HCT116 (cell line): Measurements from ENCODE around the gene USH1C. TPM values are rescaled to one million over a fixed set of nuclear protein-coding genes. Genes with fewer than 3 reads are reported as not detected.

Source experiments
- ATAC-seq: fragments of 200-7000 bp; cut with Tn5 transposase; 2 replicates; pipeline ENCODE4 v1.9.1; 2020; ENCODE audit warnings: mild to moderate bottlenecking, moderate library complexity
- BruUV-seq: library from RNA; stranded (reverse); fragments of 400-500 nt; replicated peaks from 2 replicates; lab custom pipeline; 2021; lab: Mats Ljungman, UMichigan
- CTCF ChIA-PET: fragments of 300-600 bp; sonication (Branson Sonifier 250); formaldehyde crosslinking; loops from one replicate; lab custom pipeline; 2021; ENCODE audit warnings: antibody characterized with exemption; lab: Charles Lee
- POLR2A ChIA-PET: fragments of 300-600, 350-600 bp; sonication (Branson Sonifier 250); formaldehyde crosslinking; loops from one replicate; lab custom pipeline; 2021; ENCODE audit warnings: antibody characterized with exemption; lab: Charles Lee
- RAD21 ChIA-PET, 2 experiments: fragments of 300-600 bp; sonication (Branson Sonifier 250); formaldehyde crosslinking; loops; one replicate each; lab custom pipeline; 2023; ENCODE audit warnings: low total read pairs in 2 of 2; ENCODE audit not compliant: uncharacterized antibody in 2 of 2, unreplicated experiment in 2 of 2, low non-redundant PET in 1 of 2; lab: Charles Lee
- DNase-seq: peaks from one replicate; pipeline ENCODE4 v3.0.0-alpha.2; 2010; ENCODE audit warnings: low read depth, low spot score
- H2AFZ ChIP-seq: fragments of 200-600 bp; shearing (Covaris generic), sonication (generic); 2 replicates; pipeline ENCODE4 v1.6.1; 2017; ENCODE audit warnings: low read depth, mixed run types, mixed read lengths, antibody characterized with exemption, low read length; ENCODE audit not compliant: poor library complexity, severe bottlenecking
- H3K27ac ChIP-seq: 2 replicates; pipeline ENCODE4 v1.5.1; 2012; ENCODE audit warnings: low read depth, low read length
- H3K27me3 ChIP-seq: fragments of 200-600 bp; sonication (generic); 2 replicates; pipeline ENCODE4 v1.6.1; 2016; ENCODE audit warnings: mixed run types, low read length, mixed read lengths; ENCODE audit not compliant: insufficient read depth
- H3K36me3 ChIP-seq, 2 experiments: fragments of 200-500 bp in 1 of 2; fragments of 200-600 bp in 1 of 2; sonication (Bioruptor generic) in 1 of 2; sonication (generic) in 1 of 2; 2 replicates each; pipeline versions ENCODE4 v1.5.1 to v1.6.1; 2014 to 2016; ENCODE audit warnings: low read length in 2 of 2, inconsistent platforms in 1 of 2, mixed read lengths in 1 of 2, mixed run types in 1 of 2; ENCODE audit not compliant: insufficient read depth in 2 of 2, control insufficient read depth in 1 of 2
- H3K4me1 ChIP-seq, 2 experiments: fragments of 200-600 bp in 1 of 2; sonication (generic) in 1 of 2; 2 replicates each; pipeline versions ENCODE4 v1.5.1 to v1.6.1; 2012 to 2017; ENCODE audit warnings: low read length in 2 of 2, inconsistent platforms in 1 of 2, mild to moderate bottlenecking in 1 of 2, mixed read lengths in 1 of 2, mixed run types in 1 of 2, moderate library complexity in 1 of 2; ENCODE audit not compliant: insufficient read depth in 2 of 2, control insufficient read depth in 1 of 2
- H3K4me2 ChIP-seq: fragments of 200-600 bp; sonication (generic); 2 replicates; pipeline ENCODE4 v1.6.1; 2017; ENCODE audit warnings: mixed run types, low read length, mixed read lengths
- H3K4me3 ChIP-seq, 2 experiments: fragments of 200-600 bp in 1 of 2; sonication (generic) in 1 of 2; replicated peaks in 1 of 2; 2 replicates each; pipeline ENCODE4 v1.5.1; 2011 to 2016; ENCODE audit warnings: low read length in 2 of 2, control low read depth in 1 of 2, low read depth in 1 of 2, mild to moderate bottlenecking in 1 of 2, mixed read lengths in 1 of 2, mixed run types in 1 of 2
- H3K79me2 ChIP-seq: fragments of 200-600 bp; sonication (generic); 2 replicates; pipeline ENCODE4 v1.6.1; 2017; ENCODE audit warnings: mild to moderate bottlenecking, mixed run types, low read length, moderate library complexity, mixed read lengths; ENCODE audit not compliant: insufficient read depth
- H3K9ac ChIP-seq: fragments of 200-600 bp; sonication (generic); 2 replicates; pipeline ENCODE4 v1.6.1; 2016; ENCODE audit warnings: low read length, mixed read lengths
- H3K9me2 ChIP-seq: fragments of 200-600 bp; sonication (generic), shearing (Covaris generic); 2 replicates; pipeline ENCODE4 v1.6.1; 2017; ENCODE audit warnings: mixed run types, mild to moderate bottlenecking, moderate library complexity; ENCODE audit not compliant: insufficient read depth
- H3K9me3 ChIP-seq, 2 experiments: fragments of 200-500 bp in 1 of 2; fragments of 200-600 bp in 1 of 2; sonication (Bioruptor generic) in 1 of 2; sonication (generic) in 1 of 2; 2 replicates each; pipeline ENCODE4 v1.6.1; 2014 to 2017; ENCODE audit warnings: low read length in 2 of 2, mixed read lengths in 2 of 2, inconsistent platforms in 1 of 2, low read depth in 1 of 2, mild to moderate bottlenecking in 1 of 2, mixed run types in 1 of 2, moderate library complexity in 1 of 2; ENCODE audit not compliant: control insufficient read depth in 1 of 2, insufficient read depth in 1 of 2
- H4K20me1 ChIP-seq: fragments of 200-600 bp; sonication (generic), shearing (Covaris generic); 2 replicates; pipeline ENCODE4 v1.6.1; 2017; ENCODE audit warnings: mixed run types, mild to moderate bottlenecking, moderate library complexity; ENCODE audit not compliant: insufficient read depth
- CBX3 ChIP-seq: IDR thresholded peaks from 2 replicates; pipeline ENCODE4 v1.6.1; 2012; ENCODE audit warnings: low read depth
- CTCF ChIP-seq, 3 experiments: fragments of 200-600 bp in 1 of 3; sonication (generic) in 1 of 3; IDR thresholded peaks in 2 of 3; conservative IDR thresholded peaks in 1 of 3; 2 replicates each; pipeline ENCODE4 v1.5.1; 2012 to 2017; ENCODE audit warnings: low read depth in 2 of 3, low read length in 2 of 3, antibody characterized with exemption in 1 of 3, borderline replicate concordance in 1 of 3, control low read depth in 1 of 3, mild to moderate bottlenecking in 1 of 3, mixed read lengths in 1 of 3, mixed run types in 1 of 3, moderate library complexity in 1 of 3; ENCODE audit not compliant: insufficient read depth in 1 of 3
- TCF7L2 ChIP-seq: IDR thresholded peaks from 2 replicates; pipeline ENCODE4 v1.7.0; 2011; ENCODE audit warnings: borderline replicate concordance, inconsistent platforms; ENCODE audit not compliant: insufficient read depth, insufficient read length; ENCODE audit errors: extremely low read depth
- YY1 ChIP-seq: IDR thresholded peaks from 2 replicates; pipeline ENCODE4 v1.6.1; 2011; ENCODE audit warnings: low read length, low read depth, moderate library complexity, mild to moderate bottlenecking; ENCODE audit not compliant: insufficient replicate concordance; ENCODE audit errors: extremely low read depth
- intact Hi-C: fragments of 100-400 bp; cut with micrococcal nuclease; formaldehyde crosslinking; loops from 2 replicates; pipeline ENCODE4 v1.10.0; 2022
- total RNA-seq: library from RNA; stranded (reverse); gene quantifications from one replicate; pipeline ENCODE4 v1.2.1, GENCODE V29; 2021; ENCODE audit not compliant: unreplicated experiment
- TF ChIP-seq, protein P1 (sequence below): IDR thresholded peaks from 2 replicates; pipeline ENCODE4 v1.6.1; 2012
- TF ChIP-seq, protein P2 (sequence below): IDR thresholded peaks from 2 replicates; pipeline ENCODE4 v1.6.1; 2011; ENCODE audit warnings: mild to moderate bottlenecking, low read length, moderate library complexity; ENCODE audit not compliant: insufficient replicate concordance; ENCODE audit errors: extremely low read depth

Gene USH1C
- total RNA-seq, 1 experiment from 2014 or later: 13.4 TPM

DNA sequence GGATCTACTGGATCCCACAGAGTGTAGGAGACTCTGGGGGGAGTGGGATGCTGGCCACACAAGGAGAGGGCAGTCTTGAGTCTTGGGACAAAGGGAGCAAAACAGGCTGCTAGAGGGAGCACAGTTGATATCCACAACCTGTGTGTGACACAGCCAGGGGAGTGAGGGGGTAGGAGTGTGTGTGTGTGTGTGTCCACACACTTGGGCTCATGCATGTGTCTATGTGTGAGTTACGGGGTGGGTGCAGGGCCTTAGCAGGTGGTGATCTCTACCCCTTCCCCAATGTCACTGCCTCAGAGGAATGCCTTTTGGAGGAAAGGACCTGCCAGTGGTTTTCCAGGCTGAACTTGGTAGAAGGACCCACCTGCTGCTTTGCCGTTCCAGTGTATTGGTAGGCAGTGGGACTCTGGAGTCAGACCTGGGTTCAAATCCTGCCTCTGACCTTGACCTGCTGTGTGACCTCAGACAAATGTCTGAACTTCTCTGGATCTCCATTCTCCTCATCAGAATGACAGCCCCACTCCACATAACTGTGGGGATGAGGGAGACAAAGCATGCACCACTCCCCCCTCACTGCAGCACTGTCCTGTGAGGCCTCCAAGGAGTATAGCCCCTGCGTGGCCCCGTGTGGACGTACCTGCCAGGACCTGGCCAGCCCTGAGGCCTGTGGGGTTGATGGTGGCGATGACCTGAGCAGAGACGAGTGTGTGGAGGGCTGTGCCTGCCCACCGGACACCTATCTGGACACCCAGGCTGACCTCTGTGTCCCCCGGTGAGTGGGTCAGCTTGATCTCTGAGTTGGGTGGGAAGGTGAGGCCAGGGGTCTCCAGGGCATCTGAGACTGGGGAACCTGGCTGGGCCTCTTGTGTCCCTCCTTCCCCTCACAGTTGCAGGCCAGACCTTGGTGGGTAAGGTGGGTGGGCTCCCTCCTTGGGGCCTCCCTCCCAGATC, 30.2 kb upstream of the USH1C start:
- Histone ChIP-seq H3K27me3 (no peaks in the 10 kb centered on the region; the same call in 1 of the 2 replicates), H3K36me3 (no peaks in the 10 kb centered on the region), H3K4me2 (no peak overlapping the region), H3K9me2 (no peaks in the 10 kb centered on the region), H3K4me3 (no peak overlapping the region), H3K4me1 (no peaks in the 10 kb centered on the region), H3K79me2 (no peaks in the 10 kb centered on the region), H3K9me3 (no peaks in the 10 kb centered on the region), H3K27ac (no peak overlapping the region), H3K9ac (no peak overlapping the region), H4K20me1 (no peaks in the 10 kb centered on the region), H2AFZ (no peak overlapping the region)
- CTCF ChIA-PET: no interaction called here
- no TSS peak for BruUV-seq
- intact Hi-C loops: no loop called here
- POLR2A ChIA-PET: interaction anchor here (0.8 kb wide), 1 partner anchor 9 kb away, joined by 3 read pairs; no protein-coding TSS in a partner anchor
- RAD21 ChIA-PET: no interaction called here
- DNase-seq (no peak), ATAC-seq (no peak)
- TF ChIP-seq, protein P1, sequence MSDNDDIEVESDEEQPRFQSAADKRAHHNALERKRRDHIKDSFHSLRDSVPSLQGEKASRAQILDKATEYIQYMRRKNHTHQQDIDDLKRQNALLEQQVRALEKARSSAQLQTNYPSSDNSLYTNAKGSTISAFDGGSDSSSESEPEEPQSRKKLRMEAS: no peak
- TF ChIP-seq CBX3 (no peak), YY1 (no peak), TCF7L2 (no peak), CTCF (IDR thresholded peaks at IDR 0.05 in 2 of 3, conservative IDR thresholded peaks at IDR 0.05 in 1 of 3; ENCODE audit: borderline replicate concordance in 1 of 3, insufficient read depth in 1 of 3, low read depth in 2 of 3, low read length in 2 of 3) (no peak)
- TF ChIP-seq, protein P2, sequence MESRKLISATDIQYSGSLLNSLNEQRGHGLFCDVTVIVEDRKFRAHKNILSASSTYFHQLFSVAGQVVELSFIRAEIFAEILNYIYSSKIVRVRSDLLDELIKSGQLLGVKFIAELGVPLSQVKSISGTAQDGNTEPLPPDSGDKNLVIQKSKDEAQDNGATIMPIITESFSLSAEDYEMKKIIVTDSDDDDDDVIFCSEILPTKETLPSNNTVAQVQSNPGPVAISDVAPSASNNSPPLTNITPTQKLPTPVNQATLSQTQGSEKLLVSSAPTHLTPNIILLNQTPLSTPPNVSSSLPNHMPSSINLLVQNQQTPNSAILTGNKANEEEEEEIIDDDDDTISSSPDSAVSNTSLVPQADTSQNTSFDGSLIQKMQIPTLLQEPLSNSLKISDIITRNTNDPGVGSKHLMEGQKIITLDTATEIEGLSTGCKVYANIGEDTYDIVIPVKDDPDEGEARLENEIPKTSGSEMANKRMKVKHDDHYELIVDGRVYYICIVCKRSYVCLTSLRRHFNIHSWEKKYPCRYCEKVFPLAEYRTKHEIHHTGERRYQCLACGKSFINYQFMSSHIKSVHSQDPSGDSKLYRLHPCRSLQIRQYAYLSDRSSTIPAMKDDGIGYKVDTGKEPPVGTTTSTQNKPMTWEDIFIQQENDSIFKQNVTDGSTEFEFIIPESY: no peak
